Frontal cortex (tissue), 4 donors: ENCODE measurements around the gene TRMT44. TPM values are rescaled to one million over a fixed set of nuclear protein-coding genes. Genes with fewer than 3 reads are reported as not detected.

Source experiments
- DNase-seq, 2 donors: peaks; one replicate each; pipeline ENCODE4 v3.0.0; 2012; ENCODE audit warnings: low spot score in 2 of 2
- FAIRE-seq: peaks from 2 replicates; lab custom pipeline; 2012; peaks lifted over from hg19 to GRCh38; lab: Jason Lieb, UNC
- small RNA-seq: library from RNA; depleted of rRNA; stranded (forward); fragments of <200 nt; gene quantifications from one replicate; pipeline ENCODE3, GENCODE V24; 2014
- total RNA-seq: library from RNA; depleted of rRNA; stranded (reverse); fragments of >200 nt; gene quantifications from one replicate; pipeline ENCODE4 v1.2.3, GENCODE V29; 2014
- donor health status: control.
- donor health status: control.
- donor health status: control.

The TRMT44 gene
- total RNA-seq, 1 donor from 2014 or later, result 11.8 TPM

- FAIRE-seq (no peak), DNase-seq (no peak)
These were observed 84.2 kb downstream of the TRMT44 start for GRCh38 chr4:8524595-8525382.

GRCh38 chr4:8525383-8526120, 85.0 kb downstream of the TRMT44 start:
- FAIRE-seq (no peak), DNase-seq (no peak)

Small RNA genes lying within 50 kb of the gene (small RNA-seq; reads per million reads assigned to genes)
- gene RNA5SP152, result 0.10 reads per million

Other genes with a start within 250 kb of the TRMT44 start
- 1.6 TPM for gene SH3TC1, start 241.5 kb upstream of the TRMT44 start, total RNA-seq
- gene HTRA3, start 171.0 kb upstream of the TRMT44 start, total RNA-seq, result 0.82 TPM
- 26.1 TPM for gene ACOX3, start 54 bp upstream of the TRMT44 start, total RNA-seq
- gene GPR78, start 139.6 kb downstream of the TRMT44 start, total RNA-seq, result under 0.01 TPM
- 2.9 TPM for gene CPZ, start 152.0 kb downstream of the TRMT44 start, total RNA-seq